A549 (cell line): Measurements from ENCODE around the gene EIF4G3.

Experiments
- BHLHE40 ChIP-seq: IDR thresholded peaks from 2 replicates; pipeline ENCODE4 v1.6.1; 2012; ENCODE audit warnings: low read depth, low read length, inconsistent platforms
- CHD2 ChIP-seq: fragments of 150-350 bp; IDR thresholded peaks from 2 replicates; pipeline ENCODE4 v1.6.1; 2014; ENCODE audit warnings: low read length; ENCODE audit not compliant: partially characterized antibody
- HOXA7 ChIP-seq: fragments of 250-450 bp; sonication (Bioruptor Pico); IDR thresholded peaks from 2 replicates; pipeline ENCODE4 v1.5.0; 2020; ENCODE audit warnings: mild to moderate bottlenecking, moderate library complexity
- TFCP2L1 ChIP-seq: fragments of 250-450 bp; sonication (Bioruptor Pico); IDR thresholded peaks from 2 replicates; pipeline ENCODE4 v1.5.0; 2021; ENCODE audit warnings: mild to moderate bottlenecking
- TF ChIP-seq, protein P1 (sequence below): fragments of 450-650 bp; IDR thresholded peaks from 2 replicates; pipeline ENCODE4 v1.6.1; 2014; ENCODE audit warnings: antibody characterized with exemption
- TF ChIP-seq, protein P2 (sequence below): IDR thresholded peaks from 2 replicates; pipeline ENCODE4 v1.6.1; 2012
- TF ChIP-seq, protein P3 (sequence below): fragments of >200 bp; sonication (Bioruptor Twin); formaldehyde crosslinking; IDR thresholded peaks from 3 replicates; pipeline ENCODE4 v1.5.1; 2016

DNA sequence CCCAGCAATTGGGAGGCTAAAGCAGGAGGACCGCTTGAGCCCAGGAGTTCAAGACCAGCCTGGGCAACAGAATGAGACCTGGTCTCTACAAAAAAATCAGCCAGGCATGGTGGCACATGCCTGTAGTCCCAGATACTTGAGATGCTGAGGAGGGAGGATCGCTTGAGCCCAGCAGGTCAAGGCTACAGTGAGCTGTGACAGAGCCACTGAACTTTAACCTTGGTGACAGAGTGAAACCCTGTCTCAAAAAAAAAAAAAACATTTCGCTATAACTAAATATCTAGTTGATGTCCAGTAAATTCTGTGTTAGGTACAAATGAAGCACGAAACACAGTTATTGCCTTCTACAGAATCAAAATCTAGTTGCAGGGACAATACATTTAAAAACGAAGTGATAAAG is 293.9 kb downstream of the EIF4G3 start:
- TF ChIP-seq, protein P1, sequence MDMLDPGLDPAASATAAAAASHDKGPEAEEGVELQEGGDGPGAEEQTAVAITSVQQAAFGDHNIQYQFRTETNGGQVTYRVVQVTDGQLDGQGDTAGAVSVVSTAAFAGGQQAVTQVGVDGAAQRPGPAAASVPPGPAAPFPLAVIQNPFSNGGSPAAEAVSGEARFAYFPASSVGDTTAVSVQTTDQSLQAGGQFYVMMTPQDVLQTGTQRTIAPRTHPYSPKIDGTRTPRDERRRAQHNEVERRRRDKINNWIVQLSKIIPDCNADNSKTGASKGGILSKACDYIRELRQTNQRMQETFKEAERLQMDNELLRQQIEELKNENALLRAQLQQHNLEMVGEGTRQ, result no peak
- TF ChIP-seq CHD2 (no peak), HOXA7 (CRISPR knock-in tag) (no peak), TFCP2L1 (CRISPR knock-in tag) (no peak), BHLHE40 (no peak)
- TF ChIP-seq, protein P2, sequence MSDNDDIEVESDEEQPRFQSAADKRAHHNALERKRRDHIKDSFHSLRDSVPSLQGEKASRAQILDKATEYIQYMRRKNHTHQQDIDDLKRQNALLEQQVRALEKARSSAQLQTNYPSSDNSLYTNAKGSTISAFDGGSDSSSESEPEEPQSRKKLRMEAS, result no peak
- TF ChIP-seq, protein P3, sequence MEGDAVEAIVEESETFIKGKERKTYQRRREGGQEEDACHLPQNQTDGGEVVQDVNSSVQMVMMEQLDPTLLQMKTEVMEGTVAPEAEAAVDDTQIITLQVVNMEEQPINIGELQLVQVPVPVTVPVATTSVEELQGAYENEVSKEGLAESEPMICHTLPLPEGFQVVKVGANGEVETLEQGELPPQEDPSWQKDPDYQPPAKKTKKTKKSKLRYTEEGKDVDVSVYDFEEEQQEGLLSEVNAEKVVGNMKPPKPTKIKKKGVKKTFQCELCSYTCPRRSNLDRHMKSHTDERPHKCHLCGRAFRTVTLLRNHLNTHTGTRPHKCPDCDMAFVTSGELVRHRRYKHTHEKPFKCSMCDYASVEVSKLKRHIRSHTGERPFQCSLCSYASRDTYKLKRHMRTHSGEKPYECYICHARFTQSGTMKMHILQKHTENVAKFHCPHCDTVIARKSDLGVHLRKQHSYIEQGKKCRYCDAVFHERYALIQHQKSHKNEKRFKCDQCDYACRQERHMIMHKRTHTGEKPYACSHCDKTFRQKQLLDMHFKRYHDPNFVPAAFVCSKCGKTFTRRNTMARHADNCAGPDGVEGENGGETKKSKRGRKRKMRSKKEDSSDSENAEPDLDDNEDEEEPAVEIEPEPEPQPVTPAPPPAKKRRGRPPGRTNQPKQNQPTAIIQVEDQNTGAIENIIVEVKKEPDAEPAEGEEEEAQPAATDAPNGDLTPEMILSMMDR, result no peak
